ENCODE data around the gene CNST. TPM values are rescaled to one million over a fixed set of nuclear protein-coding genes. Genes with fewer than 3 reads are reported as not detected.
"Not testable (repeated sequence)": the region's sequence is repeated elsewhere in the genome, so short reads cannot be mapped to it uniquely, and the experiment has no call there.

Gene CNST
- polyA plus RNA-seq, 1 donor: 13.2 TPM

GRCh38 chr1:246587606-246588005, 21.4 kb downstream of the CNST start:
- DNase-seq: no peak

- no peak for DNase-seq
Measured at GRCh38 chr1:246588159-246588721, 22.0 kb downstream of the CNST start.

DNA sequence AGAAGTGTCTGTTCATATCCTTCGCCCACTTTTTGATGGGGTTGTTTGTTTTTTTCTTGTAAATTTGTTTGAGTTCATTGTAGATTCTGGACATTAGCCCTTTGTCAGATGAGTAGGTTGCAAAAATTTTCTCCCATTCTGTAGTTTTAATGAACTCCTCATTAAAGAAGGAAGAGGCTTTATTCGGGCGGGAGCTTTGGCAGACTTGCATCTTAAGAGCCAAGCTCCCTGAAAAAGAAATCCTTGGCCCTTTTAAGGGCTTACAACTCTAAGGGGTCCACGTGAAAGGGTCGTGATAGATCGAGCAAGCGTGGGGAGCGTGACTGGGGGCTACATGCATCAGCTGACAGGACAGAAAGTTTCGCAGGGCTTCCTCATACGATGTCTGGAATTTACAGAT, 23.7 kb downstream of the CNST start:
- DNase-seq: not testable (repeated sequence)

DNA sequence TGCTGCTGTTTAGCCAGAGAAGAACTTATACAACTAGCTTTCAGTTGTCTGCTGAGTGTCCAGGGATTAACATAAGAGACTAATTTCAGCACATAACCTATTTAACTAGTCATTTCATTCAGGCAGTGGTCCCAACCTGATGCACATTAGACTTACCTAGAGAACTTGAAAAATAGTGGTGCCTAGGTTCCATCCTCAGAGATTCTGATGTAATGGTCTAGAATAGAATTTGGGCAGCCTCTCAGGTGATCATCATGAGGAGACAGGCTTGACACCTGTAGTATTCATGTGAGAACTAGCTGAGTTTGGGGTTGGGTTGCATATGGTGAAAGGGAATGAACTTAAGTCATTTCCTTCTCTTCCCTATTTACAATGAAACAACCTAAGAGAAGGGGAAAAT, 24.8 kb downstream of the CNST start:
- DNase-seq: no peak

GRCh38 chr1:246591504-246591903, 25.2 kb downstream of the CNST start:
- no peak for DNase-seq

DNA sequence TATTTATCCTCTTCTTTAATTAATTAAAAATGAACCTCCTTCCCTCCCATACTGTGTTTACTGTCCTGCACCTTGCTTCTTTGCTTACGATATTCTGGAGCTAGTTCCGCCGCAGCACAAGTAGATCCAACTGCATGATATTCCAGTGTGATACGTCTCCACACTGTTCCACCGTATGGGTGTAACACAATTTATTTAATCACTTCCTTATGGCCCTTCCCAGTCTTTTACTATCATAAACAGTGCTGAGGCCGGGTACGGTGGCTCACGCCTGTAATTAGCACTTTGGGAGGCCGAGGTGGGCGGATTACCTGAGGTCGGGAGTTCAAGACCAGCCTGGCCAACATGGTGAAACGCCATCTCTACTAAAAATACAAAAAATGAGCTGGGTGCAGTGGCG, 25.7 kb downstream of the CNST start:
- DNase-seq: no peak

- no peak for DNase-seq
Measured at GRCh38 chr1:246592695-246593094, 26.4 kb downstream of the CNST start.

- no peak for DNase-seq
Measured at GRCh38 chr1:246595146-246595545, 28.9 kb downstream of the CNST start.

DNA sequence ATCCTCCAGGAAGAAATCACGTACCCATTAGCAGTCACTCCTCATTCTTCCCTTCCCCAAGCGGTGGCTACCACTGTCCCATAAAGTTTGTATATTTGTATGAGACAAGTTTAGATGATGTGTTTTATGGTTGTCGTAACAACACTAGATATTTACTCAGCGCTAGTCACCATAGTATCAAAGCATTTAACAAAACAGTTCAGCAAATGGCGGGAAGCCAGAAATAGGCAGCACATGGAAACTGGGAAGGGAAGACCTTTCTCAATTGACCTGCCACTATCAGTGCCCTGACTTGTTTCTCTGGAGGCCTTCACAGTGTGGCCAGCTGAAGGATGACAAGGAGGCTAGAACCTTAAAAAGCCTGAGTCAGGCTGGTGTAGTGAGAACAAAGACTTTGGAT, 31.1 kb downstream of the CNST start:
- peak; percentile 34 for DNase-seq

GRCh38 chr1:246597971-246598370, 31.7 kb downstream of the CNST start:
- no peak for DNase-seq

DNA sequence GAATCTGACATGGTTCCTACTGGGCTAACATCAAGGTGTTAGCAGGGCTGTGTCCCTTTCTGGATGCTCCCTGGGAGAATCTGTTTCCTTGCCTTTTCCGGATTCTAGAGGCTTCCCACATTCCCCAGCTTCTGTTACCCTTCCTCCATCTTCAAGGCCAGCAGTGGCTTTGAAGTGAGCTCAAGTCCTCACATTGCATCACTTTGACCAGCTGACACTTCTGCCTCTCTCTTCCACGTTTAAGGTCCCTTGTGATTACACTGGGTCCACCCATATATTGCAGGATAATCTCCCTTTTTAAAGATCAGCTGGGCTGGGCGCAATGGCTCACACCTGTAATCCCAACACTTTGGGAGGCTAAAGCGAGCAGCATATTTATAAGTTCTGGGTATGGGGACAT, 33.1 kb downstream of the CNST start:
- DNase-seq: no peak

GRCh38 chr1:246600579-246600978, 34.3 kb downstream of the CNST start:
- no peak for DNase-seq

- no peak for DNase-seq
Measured at GRCh38 chr1:246602194-246602593, 35.9 kb downstream of the CNST start.

GRCh38 chr1:246605231-246605630, 39.0 kb downstream of the CNST start:
- not testable (repeated sequence) for DNase-seq

DNA sequence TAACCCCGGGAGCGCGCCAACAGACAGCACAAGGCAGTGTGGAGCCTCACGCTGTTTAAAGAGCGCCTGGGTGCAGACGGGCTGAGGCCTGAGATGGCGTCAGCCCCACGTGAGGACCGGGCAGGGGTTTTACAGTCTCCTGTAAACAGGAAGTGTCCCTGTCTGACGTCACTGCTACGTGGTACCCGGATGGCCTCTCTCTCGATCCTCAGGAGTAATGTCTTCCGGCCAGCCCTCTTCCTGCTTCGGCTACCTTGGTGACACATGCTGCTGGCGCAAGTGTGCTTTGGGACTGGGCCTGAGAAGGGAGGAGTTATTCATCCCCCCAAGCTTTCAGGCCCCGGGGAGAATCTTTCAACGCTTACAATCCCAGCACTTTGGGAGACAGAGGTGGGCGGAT, 41.2 kb downstream of the CNST start:
- DNase-seq: no peak

- peak; percentile 19 for DNase-seq
Measured at GRCh38 chr1:246608616-246609376, 42.5 kb downstream of the CNST start.

DNA sequence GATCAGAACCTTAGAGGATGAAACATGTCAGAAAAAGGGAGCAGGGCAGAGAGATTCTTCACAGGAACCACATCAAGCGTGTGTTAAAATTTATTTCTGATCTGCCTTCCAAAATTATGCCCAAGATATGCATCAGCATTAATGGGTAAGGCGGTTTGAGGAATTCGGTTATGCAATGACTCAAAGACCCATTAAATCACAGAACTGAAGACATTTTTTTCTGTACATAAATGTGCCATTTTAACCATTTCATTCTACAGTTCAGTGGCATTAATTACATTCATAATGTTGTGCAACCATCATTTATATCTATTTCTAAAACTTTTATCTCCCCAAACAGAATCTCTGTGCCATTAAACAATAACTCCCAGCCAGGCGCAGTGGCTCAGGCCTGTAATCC, 43.4 kb downstream of the CNST start:
- DNase-seq: no peak

DNA sequence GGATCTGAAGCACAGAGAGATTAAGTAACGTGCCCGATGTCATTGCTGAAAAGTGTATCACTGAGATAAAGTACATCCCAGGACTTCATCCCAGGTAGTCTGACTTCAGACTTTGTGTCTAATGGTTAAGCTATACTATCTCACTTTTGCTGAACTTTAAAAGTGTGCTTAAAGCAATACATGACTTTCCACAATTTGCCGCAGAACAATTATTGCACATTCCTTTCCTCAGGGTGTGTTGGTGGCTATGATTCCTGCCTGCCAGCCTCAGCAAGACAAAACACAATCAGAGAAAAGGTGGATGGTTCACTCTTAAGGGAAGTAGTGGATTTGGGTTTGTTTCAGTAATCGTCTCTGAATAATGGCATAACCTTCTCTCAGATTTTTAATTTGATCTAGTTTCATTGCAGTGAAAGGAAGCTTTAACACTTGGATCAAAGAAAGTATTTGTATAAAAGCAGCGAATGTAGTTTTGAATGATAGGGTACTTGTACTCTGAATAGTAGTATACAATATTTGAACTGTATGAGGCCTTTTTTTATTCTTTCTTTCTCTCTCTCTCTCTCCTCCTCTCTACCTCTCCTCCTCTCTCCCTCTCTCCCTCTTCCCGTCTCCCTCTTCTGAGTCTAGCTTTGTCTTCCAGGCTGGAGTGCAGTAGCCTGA, 47.0 kb downstream of the CNST start:
- DNase-seq: no peak

GRCh38 chr1:246617156-246617555, 50.9 kb downstream of the CNST start:
- no peak for DNase-seq

DNA sequence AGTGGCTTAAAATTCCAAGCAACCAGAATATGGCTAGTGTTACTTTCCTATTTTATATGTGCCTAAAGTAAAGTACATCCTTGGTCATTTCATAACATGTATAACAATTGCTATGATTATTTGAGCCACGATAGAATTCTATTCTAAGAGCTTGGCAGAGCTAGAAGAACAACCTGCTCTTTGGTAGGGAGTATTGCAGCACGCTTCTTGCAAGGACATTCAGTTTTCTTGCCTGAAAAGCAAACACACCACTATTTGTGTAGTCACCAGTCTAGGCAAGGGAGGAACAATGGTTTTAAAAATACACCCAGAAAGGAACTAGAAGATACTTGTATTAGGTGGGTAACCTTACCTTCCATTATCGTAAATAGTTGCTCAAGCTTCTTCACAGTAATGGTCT, 51.5 kb downstream of the CNST start:
- DNase-seq: no peak

GRCh38 chr1:246618240-246618808, 52.1 kb downstream of the CNST start:
- DNase-seq: no peak

DNA sequence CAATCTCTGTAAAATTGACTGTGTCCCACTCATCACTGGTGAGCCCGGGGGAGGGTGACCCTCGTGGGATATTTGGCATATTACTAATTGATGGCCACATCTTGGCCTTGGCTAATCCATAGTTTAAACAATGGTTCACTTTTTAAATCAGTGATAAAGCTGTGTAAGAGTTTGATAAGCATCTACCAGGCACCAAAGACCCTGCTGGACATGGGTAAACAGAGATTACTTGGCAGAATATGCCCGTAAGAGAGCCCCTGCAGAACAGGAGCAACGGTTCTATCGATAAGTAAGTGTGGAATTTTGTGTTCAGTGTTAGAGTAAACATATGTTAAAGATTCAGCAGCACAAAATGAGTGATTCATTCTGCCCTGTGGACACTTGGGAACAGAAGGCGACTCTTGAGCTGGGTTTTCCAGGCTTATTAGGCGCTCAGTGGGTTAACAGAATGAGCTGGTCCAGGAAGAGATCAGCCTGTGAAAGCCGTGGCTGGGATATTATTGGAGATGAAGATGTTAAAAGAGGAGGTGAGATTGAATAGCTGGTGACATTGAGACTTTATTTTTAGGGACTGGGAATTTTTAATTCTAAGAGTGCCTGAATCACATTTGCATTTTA, 55.9 kb downstream of the CNST start:
- DNase-seq: no peak

GRCh38 chr1:246624091-246624490, 57.8 kb downstream of the CNST start:
- no peak for DNase-seq
